Spleen (tissue), 7 donors: Measurements from ENCODE around the gene IL17D.

Experiments
- POLR2A ChIP-seq, 3 donors: fragments of 450-650 bp; IDR thresholded peaks; one replicate each; pipeline ENCODE4 v1.5.1; 2017; ENCODE audit warnings: antibody characterized with exemption in 3 of 3, mild to moderate bottlenecking in 1 of 3
- TF ChIP-seq, protein P1 (sequence below), 11 experiments: fragments of 200-600 bp in 7 of 11; fragments of 450-650 bp in 4 of 11; sonication (generic) in 4 of 11; IDR thresholded peaks in 8 of 11; conservative IDR thresholded peaks in 3 of 11; 1 replicate in 7 of 11; 2 replicates in 4 of 11; pipeline versions ENCODE4 v1.4.0 to v1.8.0; 2016 to 2021; ENCODE audit warnings: antibody characterized with exemption in 11 of 11, inconsistent platforms in 4 of 11, mild to moderate bottlenecking in 1 of 11
- donor health status: DM: no; HTN: no; CAD: no; lungs with moderate emphysema.
- donor health status: DM: no; HTN: no; CAD: no.
- donor health status: DM: no; HTN: no; CAD: no.

DNA sequence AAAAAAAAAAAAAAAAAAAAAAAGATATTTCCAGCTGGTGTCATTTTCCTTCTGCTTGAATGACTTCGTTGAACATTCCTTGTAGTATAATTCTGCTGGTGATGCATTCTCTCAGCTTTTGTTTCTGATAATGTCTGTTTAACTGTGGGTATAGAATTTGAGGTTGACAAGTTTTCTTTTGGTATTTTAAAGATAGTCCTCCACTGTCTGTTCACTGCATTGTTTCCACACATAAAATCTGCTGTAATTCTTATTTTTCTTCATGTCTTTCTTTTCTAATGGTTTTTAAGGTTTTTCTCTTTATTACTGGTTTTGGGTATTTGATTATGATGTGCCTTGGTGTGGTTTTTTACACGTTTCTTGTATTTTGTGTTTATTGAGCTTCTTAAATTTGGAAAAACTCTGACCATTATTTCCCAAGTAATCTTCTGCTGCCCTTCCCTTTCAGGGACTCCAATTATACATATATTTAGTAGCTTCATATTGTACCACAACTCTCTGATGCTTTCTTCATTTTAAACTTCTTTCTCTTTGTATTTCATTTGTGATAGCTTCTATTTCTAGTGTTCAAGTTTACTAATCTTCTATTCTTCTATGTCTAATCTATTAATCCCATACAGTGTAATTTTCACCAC lies 63.9 kb downstream of the IL17D start:
- TF ChIP-seq, protein P1, sequence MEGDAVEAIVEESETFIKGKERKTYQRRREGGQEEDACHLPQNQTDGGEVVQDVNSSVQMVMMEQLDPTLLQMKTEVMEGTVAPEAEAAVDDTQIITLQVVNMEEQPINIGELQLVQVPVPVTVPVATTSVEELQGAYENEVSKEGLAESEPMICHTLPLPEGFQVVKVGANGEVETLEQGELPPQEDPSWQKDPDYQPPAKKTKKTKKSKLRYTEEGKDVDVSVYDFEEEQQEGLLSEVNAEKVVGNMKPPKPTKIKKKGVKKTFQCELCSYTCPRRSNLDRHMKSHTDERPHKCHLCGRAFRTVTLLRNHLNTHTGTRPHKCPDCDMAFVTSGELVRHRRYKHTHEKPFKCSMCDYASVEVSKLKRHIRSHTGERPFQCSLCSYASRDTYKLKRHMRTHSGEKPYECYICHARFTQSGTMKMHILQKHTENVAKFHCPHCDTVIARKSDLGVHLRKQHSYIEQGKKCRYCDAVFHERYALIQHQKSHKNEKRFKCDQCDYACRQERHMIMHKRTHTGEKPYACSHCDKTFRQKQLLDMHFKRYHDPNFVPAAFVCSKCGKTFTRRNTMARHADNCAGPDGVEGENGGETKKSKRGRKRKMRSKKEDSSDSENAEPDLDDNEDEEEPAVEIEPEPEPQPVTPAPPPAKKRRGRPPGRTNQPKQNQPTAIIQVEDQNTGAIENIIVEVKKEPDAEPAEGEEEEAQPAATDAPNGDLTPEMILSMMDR (IDR thresholded peaks at IDR 0.05 in 8 of 11, conservative IDR thresholded peaks at IDR 0.05 in 3 of 11), result no peak
- no peak for TF ChIP-seq POLR2A (IDR thresholded peaks at IDR 0.05)
